Prostate gland (tissue), 2 donors: ENCODE measurements around the gene PSMA7. TPM values are rescaled to one million over a fixed set of nuclear protein-coding genes. Genes with fewer than 3 reads are reported as not detected.

Source experiments
- DNase-seq: peaks from one replicate; pipeline ENCODE4 v3.0.0-alpha.2; 2019; ENCODE audit warnings: low spot score
- H3K27ac ChIP-seq, 2 donors: fragments of 200-600 bp; sonication (generic); 2 replicates each; pipeline ENCODE4 v1.5.1; 2017 to 2019
- H3K27me3 ChIP-seq: fragments of 200-600 bp; sonication (generic); replicated peaks from 2 replicates; pipeline ENCODE4 v1.5.1; 2019; ENCODE audit not compliant: insufficient read depth
- H3K36me3 ChIP-seq, 2 donors: fragments of 200-600 bp; sonication (generic); 1 replicate in 1 of 2; 2 replicates in 1 of 2; pipeline versions ENCODE4 v1.5.1 to v1.8.1; 2017 to 2019
- H3K4me1 ChIP-seq: fragments of 200-600 bp; sonication (generic); replicated peaks from 2 replicates; pipeline ENCODE4 v1.5.1; 2019
- H3K4me3 ChIP-seq, 2 donors: fragments of 200-600 bp; sonication (generic); 2 replicates each; pipeline ENCODE4 v1.5.1; 2017 to 2019
- H3K9me3 ChIP-seq: fragments of 200-600 bp; sonication (generic); 2 replicates; pipeline ENCODE4 v1.5.1; 2017
- CTCF ChIP-seq, 4 experiments: fragments of 200-600 bp in 2 of 4; fragments of 450-650 bp in 2 of 4; sonication (generic) in 2 of 4; IDR thresholded peaks; 1 replicate in 3 of 4; 2 replicates in 1 of 4; pipeline ENCODE4 v1.5.1; 2016 to 2019; ENCODE audit warnings: antibody characterized with exemption in 4 of 4, mild to moderate bottlenecking in 2 of 4, moderate library complexity in 2 of 4
- POLR2A ChIP-seq: fragments of 450-650 bp; IDR thresholded peaks from one replicate; pipeline ENCODE4 v1.6.1; 2016; ENCODE audit warnings: antibody characterized with exemption, mild to moderate bottlenecking
- POLR2AphosphoS5 ChIP-seq: sonication (generic); formaldehyde crosslinking; IDR thresholded peaks from one replicate; pipeline ENCODE4 v1.6.1; 2017; ENCODE audit warnings: antibody characterized with exemption
- WGBS: methylation state at CpG from one replicate; pipeline ENCODE4 v1.1.5; 2018; 5-methylcytosine and 5-hydroxymethylcytosine counted together
- intact Hi-C: fragments of 100-400 bp; cut with DNase I; formaldehyde crosslinking; loops from one replicate; pipeline ENCODE4 v1.14.2; 2022
- total RNA-seq, 2 donors: library from RNA; depleted of rRNA; stranded (reverse); fragments of >200 nt; gene quantifications; one replicate each; pipeline ENCODE4 v1.1.0, GENCODE V29; 2016

PSMA7 gene
- total RNA-seq, 2 donors from 2014 or later, result 176 to 250 TPM

- Histone ChIP-seq H3K27me3 (no peaks in the 10 kb centered on the region), H3K4me3 (no peak overlapping the region), H3K9me3 (no peaks in the 10 kb centered on the region), H3K4me1 (peaks cover 5% of the 10 kb centered on the region), H3K36me3 (no peaks in the 10 kb centered on the region), H3K27ac (no peak overlapping the region)
- DNase-seq, result no peak
- intact Hi-C loops, result loop anchor here (10.0 kb wide), 1 partner anchor 237 kb away; the partner anchor contains the start of gene RPS21
- TF ChIP-seq CTCF (IDR thresholded peaks at IDR 0.05) (no peak), POLR2AphosphoS5 (no peak), POLR2A (no peak)
- WGBS, result 95% methylated on average over 9 of the region's 9 CpGs
Measured at GRCh38 chr20:62147528-62147927, 4.3 kb upstream of the PSMA7 start.

- Histone ChIP-seq H3K9me3 (no peaks in the 10 kb centered on the region), H3K36me3 (no peaks in the 10 kb centered on the region)
Measured at GRCh38 chr20:62147125-62147524, 3.9 kb upstream of the PSMA7 start.

GRCh38 chr20:62146019-62146755, 3.0 kb upstream of the PSMA7 start:
- peaks cover 5% of the 10 kb centered on the region for H3K4me1 ChIP-seq
- no peaks in the 10 kb centered on the region for H3K27me3 ChIP-seq
- TF ChIP-seq POLR2AphosphoS5 (no peak), POLR2A (no peak), CTCF (IDR thresholded peaks at IDR 0.05) (no peak)
- H3K4me3 ChIP-seq, result no peak overlapping the region
- WGBS, result 93% methylated on average over 22 of the region's 22 CpGs
- intact Hi-C loops, result loop anchor here (10.0 kb wide), 1 partner anchor 239 kb away; the partner anchor contains the start of gene RPS21
- DNase-seq, result no peak
- H3K27ac ChIP-seq, result no peak overlapping the region
- no peaks in the 10 kb centered on the region for H3K9me3 ChIP-seq
- no peaks in the 10 kb centered on the region for H3K36me3 ChIP-seq

More at GRCh38 chr20:62147125-62147524, 3.9 kb upstream of the PSMA7 start:
- H3K27ac ChIP-seq, result no peak overlapping the region
- intact Hi-C loops, result loop anchor here (10.0 kb wide), 1 partner anchor 238 kb away; the partner anchor contains the start of gene RPS21
- peaks cover 5% of the 10 kb centered on the region for H3K4me1 ChIP-seq
- TF ChIP-seq POLR2A (no peak), POLR2AphosphoS5 (no peak)
- no peak for DNase-seq
- no peaks in the 10 kb centered on the region for H3K27me3 ChIP-seq
- 90% methylated on average over 6 of the region's 6 CpGs for WGBS
- H3K4me3 ChIP-seq, result no peak overlapping the region

GRCh38 chr20:62145688-62146018, 2.5 kb upstream of the PSMA7 start:
- Histone ChIP-seq H3K4me1 (peaks cover 7% of the 10 kb centered on the region), H3K27me3 (no peaks in the 10 kb centered on the region), H3K36me3 (no peaks in the 10 kb centered on the region), H3K9me3 (no peaks in the 10 kb centered on the region), H3K4me3 (no peak overlapping the region), H3K27ac (no peak overlapping the region)
- 92% methylated on average over 7 of the region's 7 CpGs for WGBS
- intact Hi-C loops, result loop anchor here (10.0 kb wide), 1 partner anchor 239 kb away; the partner anchor contains the start of gene RPS21
- DNase-seq, result no peak
- TF ChIP-seq POLR2A (no peak), CTCF (IDR thresholded peaks at IDR 0.05) (no peak), POLR2AphosphoS5 (no peak)

- Histone ChIP-seq H3K27me3 (no peaks in the 10 kb centered on the region), H3K9me3 (no peaks in the 10 kb centered on the region), H3K4me1 (peaks cover 11% of the 10 kb centered on the region), H3K4me3 (peak overlapping the region; percentile 81 to 92), H3K27ac (peak overlapping the region; percentile 91 to 98), H3K36me3 (peaks cover 3 to 8% of the 10 kb centered on the region in 2 donors)
- under 1% methylated on average over 42 of the region's 104 CpGs for WGBS
- TF ChIP-seq CTCF (IDR thresholded peaks at IDR 0.05) (peak in 2 of 4 experiments; percentile 13 to 25), POLR2AphosphoS5 (peak; percentile 43), POLR2A (peak; percentile 42)
- peak; percentile 47 for DNase-seq
- intact Hi-C loops, result loop anchor here (2.0 to 10.0 kb wide), 4 partner anchors 21 to 241 kb away; partner anchors contain the start of genes LSM14B, OSBPL2, RPS21 and TAF4
Measured at GRCh38 chr20:62143957-62144825, 997 bp upstream of the PSMA7 start.
